ENCODE results near the gene TBL2.

GRCh38 chr7:73533742-73534141 is 44.6 kb downstream of the TBL2 start:
- TF ChIP-seq CTCF (conservative IDR thresholded peaks at IDR 0.05; ENCODE audit: low read length) (no peak), EZH2phosphoT487 (IDR thresholded peaks at IDR 0.05; ENCODE audit: borderline replicate concordance) (no peak)
